Gastroesophageal sphincter (tissue), 4 donors: Measurements from ENCODE around the gene ATP4B. TPM values are rescaled to one million over a fixed set of nuclear protein-coding genes. Genes with fewer than 3 reads are reported as not detected.

Source experiments
- ATAC-seq: fragments of 150-250 bp; one replicate; pipeline ENCODE4 v1.9.1; 2016; ENCODE audit warnings: mild to moderate bottlenecking, moderate library complexity
- H3K27ac ChIP-seq, 4 donors: fragments of 200-600 bp; sonication (generic) in 3 of 4; 1 replicate in 3 of 4; 2 replicates in 1 of 4; pipeline ENCODE4 v1.5.1; 2016 to 2019
- H3K27me3 ChIP-seq: fragments of 200-600 bp; sonication (generic); one replicate; pipeline ENCODE4 v1.5.1; 2019
- H3K36me3 ChIP-seq, 2 donors: fragments of 200-600 bp; sonication (generic); one replicate each; pipeline ENCODE4 v1.5.1; 2019; ENCODE audit warnings: control low read depth in 1 of 2
- H3K4me1 ChIP-seq, 3 donors: fragments of 200-600 bp; sonication (generic); 1 replicate in 2 of 3; 2 replicates in 1 of 3; pipeline ENCODE4 v1.5.1; 2016 to 2019; ENCODE audit warnings: control low read depth in 2 of 3
- H3K4me3 ChIP-seq, 2 donors: fragments of 200-600 bp; sonication (generic); one replicate each; pipeline ENCODE4 v1.5.1; 2019; ENCODE audit warnings: mild to moderate bottlenecking in 1 of 2, moderate library complexity in 1 of 2
- H3K9me3 ChIP-seq, 3 donors: fragments of 200-600 bp; sonication (generic); one replicate each; pipeline ENCODE4 v1.5.1; 2017 to 2019; ENCODE audit warnings: control low read depth in 2 of 3
- EP300 ChIP-seq: sonication (generic); formaldehyde crosslinking; IDR thresholded peaks from one replicate; pipeline ENCODE4 v1.6.1; 2017; ENCODE audit warnings: antibody characterized with exemption, mild to moderate bottlenecking
- POLR2A ChIP-seq, 2 donors: fragments of 450-650 bp; IDR thresholded peaks; one replicate each; pipeline ENCODE4 v1.6.1; 2017; ENCODE audit warnings: antibody characterized with exemption in 2 of 2, mild to moderate bottlenecking in 2 of 2, moderate library complexity in 1 of 2
- POLR2AphosphoS5 ChIP-seq: sonication (generic); formaldehyde crosslinking; IDR thresholded peaks from one replicate; pipeline ENCODE4 v1.6.1; 2017; ENCODE audit warnings: antibody characterized with exemption
- WGBS, 2 donors: methylation state at CpG; one replicate each; pipeline ENCODE4 v1.1.5; 2018; ENCODE audit warnings: low coverage in 1 of 2; 5-methylcytosine and 5-hydroxymethylcytosine counted together
- total RNA-seq, 4 donors: library from RNA; depleted of rRNA; stranded (reverse); fragments of >200 nt; gene quantifications; one replicate each; pipeline ENCODE4 v1.1.0, GENCODE V29; 2016
- TF ChIP-seq, protein P1 (sequence below), 4 experiments: fragments of 200-600 bp in 2 of 4; fragments of 450-650 bp in 2 of 4; sonication (generic) in 1 of 4; IDR thresholded peaks; one replicate each; pipeline ENCODE4 v1.5.1; 2017 to 2019; ENCODE audit warnings: antibody characterized with exemption in 4 of 4, mild to moderate bottlenecking in 2 of 4, moderate library complexity in 2 of 4

The ATP4B gene
- total RNA-seq, 4 donors from 2014 or later = not detected

DNA sequence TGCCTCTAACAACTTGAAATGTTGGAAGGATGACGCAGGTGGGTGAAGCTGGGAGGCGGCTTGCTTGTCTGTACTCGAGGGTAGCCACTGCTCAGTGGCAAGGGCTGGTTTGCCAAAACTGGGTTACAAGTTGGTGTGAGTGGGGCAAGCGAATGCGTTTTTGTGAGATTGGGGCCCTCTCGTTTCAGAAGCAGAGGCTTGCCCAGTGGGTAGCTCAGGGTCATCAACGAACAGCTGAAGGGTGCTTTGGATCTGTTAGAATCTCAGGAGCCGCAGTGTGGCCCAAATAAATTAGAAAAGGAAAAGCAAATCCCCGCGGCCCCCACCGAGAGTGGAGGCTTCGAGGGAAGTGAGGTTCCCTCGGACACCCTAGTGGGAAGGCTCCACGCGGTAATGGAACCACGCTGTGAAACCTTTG, 7.3 kb downstream of the ATP4B start:
- Histone ChIP-seq H3K4me3 (no peak overlapping the region), H3K36me3 (no peaks in the 10 kb centered on the region), H3K9me3 (no peaks in the 10 kb centered on the region), H3K27ac (no peak overlapping the region), H3K4me1 (peaks cover 0 to 41% (median 7%) of the 10 kb centered on the region in 3 donors), H3K27me3 (no peaks in the 10 kb centered on the region)
- ATAC-seq = no peak
- TF ChIP-seq, protein P1, sequence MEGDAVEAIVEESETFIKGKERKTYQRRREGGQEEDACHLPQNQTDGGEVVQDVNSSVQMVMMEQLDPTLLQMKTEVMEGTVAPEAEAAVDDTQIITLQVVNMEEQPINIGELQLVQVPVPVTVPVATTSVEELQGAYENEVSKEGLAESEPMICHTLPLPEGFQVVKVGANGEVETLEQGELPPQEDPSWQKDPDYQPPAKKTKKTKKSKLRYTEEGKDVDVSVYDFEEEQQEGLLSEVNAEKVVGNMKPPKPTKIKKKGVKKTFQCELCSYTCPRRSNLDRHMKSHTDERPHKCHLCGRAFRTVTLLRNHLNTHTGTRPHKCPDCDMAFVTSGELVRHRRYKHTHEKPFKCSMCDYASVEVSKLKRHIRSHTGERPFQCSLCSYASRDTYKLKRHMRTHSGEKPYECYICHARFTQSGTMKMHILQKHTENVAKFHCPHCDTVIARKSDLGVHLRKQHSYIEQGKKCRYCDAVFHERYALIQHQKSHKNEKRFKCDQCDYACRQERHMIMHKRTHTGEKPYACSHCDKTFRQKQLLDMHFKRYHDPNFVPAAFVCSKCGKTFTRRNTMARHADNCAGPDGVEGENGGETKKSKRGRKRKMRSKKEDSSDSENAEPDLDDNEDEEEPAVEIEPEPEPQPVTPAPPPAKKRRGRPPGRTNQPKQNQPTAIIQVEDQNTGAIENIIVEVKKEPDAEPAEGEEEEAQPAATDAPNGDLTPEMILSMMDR (IDR thresholded peaks at IDR 0.05) = no peak
- TF ChIP-seq EP300 (no peak), POLR2AphosphoS5 (no peak), POLR2A (IDR thresholded peaks at IDR 0.05) (no peak)
- WGBS, 2 donors = 91 to 93% methylated on average over 7 to 15 of the region's 16 CpGs

- peaks cover 0 to 41% (median 7%) of the 10 kb centered on the region in 3 donors for H3K4me1 ChIP-seq
- no peak overlapping the region for H3K4me3 ChIP-seq
- ATAC-seq = no peak
- TF ChIP-seq EP300 (no peak), POLR2A (IDR thresholded peaks at IDR 0.05) (no peak), POLR2AphosphoS5 (no peak)
- TF ChIP-seq, protein P1 (IDR thresholded peaks at IDR 0.05) = no peak
- H3K36me3 ChIP-seq = no peaks in the 10 kb centered on the region
- H3K27me3 ChIP-seq = no peaks in the 10 kb centered on the region
- no peaks in the 10 kb centered on the region for H3K9me3 ChIP-seq
- no peak overlapping the region for H3K27ac ChIP-seq
- 91 to 95% methylated on average over 4 to 15 of the region's 15 CpGs for WGBS, 2 donors
These were observed 7.7 kb downstream of the ATP4B start for GRCh38 chr13:113650275-113650674.

DNA sequence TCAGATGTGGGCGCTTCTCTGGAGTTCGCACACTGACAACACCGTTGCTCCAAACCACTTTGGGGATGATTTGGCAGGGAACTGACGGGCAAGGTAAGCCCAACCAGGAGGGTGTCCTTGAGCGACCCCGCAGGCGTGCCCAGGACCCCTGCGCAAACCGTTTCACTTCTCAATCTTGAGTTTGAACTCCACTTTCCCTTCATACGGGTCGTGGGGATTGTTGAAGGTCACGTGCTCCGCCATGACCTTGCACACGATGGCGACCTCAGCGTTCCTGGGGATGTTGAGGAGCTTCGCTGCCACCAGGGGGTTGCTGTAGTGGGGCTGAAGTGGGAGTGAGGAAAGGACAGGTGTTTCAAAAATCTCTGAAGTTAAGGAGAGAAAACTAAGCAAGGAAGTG, 8.8 kb downstream of the ATP4B start:
- 93% methylated on average over 5 of the region's 17 CpGs; no CpG with 5 or more reads in 1 of the 2 donors for WGBS, 2 donors
- no peak for TF ChIP-seq POLR2A (IDR thresholded peaks at IDR 0.05)
- TF ChIP-seq EP300 = no peak
- TF ChIP-seq, protein P1 (IDR thresholded peaks at IDR 0.05) = no peak
- TF ChIP-seq POLR2AphosphoS5 = no peak
- no peaks in the 10 kb centered on the region for H3K36me3 ChIP-seq
- no peaks in the 10 kb centered on the region for H3K9me3 ChIP-seq
- H3K27ac ChIP-seq = no peak overlapping the region
- no peaks in the 10 kb centered on the region for H3K27me3 ChIP-seq
- no peak overlapping the region for H3K4me3 ChIP-seq
- peaks cover 0 to 41% (median 7%) of the 10 kb centered on the region in 3 donors for H3K4me1 ChIP-seq
- no peak for ATAC-seq

GRCh38 chr13:113648216-113648610, 9.8 kb downstream of the ATP4B start:
- WGBS, 2 donors = 0 to 88% methylated on average over 1 to 3 of the region's 13 CpGs

More at GRCh38 chr13:113648216-113648610, 9.8 kb downstream of the ATP4B start:
- TF ChIP-seq POLR2AphosphoS5 = no peak
- no peak for TF ChIP-seq EP300
- TF ChIP-seq, protein P1 (IDR thresholded peaks at IDR 0.05) = no peak
- no peak for TF ChIP-seq POLR2A (IDR thresholded peaks at IDR 0.05)
- no peak for ATAC-seq
- Histone ChIP-seq H3K4me3 (no peak overlapping the region), H3K4me1 (peaks cover 0 to 41% (median 7%) of the 10 kb centered on the region in 3 donors), H3K27ac (peak overlapping the region in 3 of 4 donors; percentile 36 to 73 (median 58)), H3K36me3 (no peaks in the 10 kb centered on the region), H3K27me3 (no peaks in the 10 kb centered on the region), H3K9me3 (no peaks in the 10 kb centered on the region)
